C4-2B (cell line): ENCODE results near the gene DOLPP1.

Experiments used
- CTCF ChIP-seq: fragments of 450-650 bp; conservative IDR thresholded peaks from 2 replicates; pipeline ENCODE4 v1.5.1; 2017; ENCODE audit warnings: mild to moderate bottlenecking
- ZFX ChIP-seq: fragments of 450-650 bp; IDR thresholded peaks from 2 replicates; pipeline ENCODE4 v1.6.1; 2017

GRCh38 chr9:129031514-129031913, 49.4 kb upstream of the DOLPP1 start:
- TF ChIP-seq CTCF = no peak
- no peak for TF ChIP-seq ZFX
